ENCODE results near the gene KDM4D.

- TF ChIP-seq POLR2A (IDR thresholded peaks at IDR 0.05) (no peak), CTCF (IDR thresholded peaks at IDR 0.05) (no peak)
These were observed 2.1 kb downstream of the KDM4D start for GRCh38 chr11:94975599-94975998.

Data from body of pancreas (tissue), 4 donors.